ENCODE measurements around the gene RCAN2.

Gene RCAN2

GRCh38 chr6:46208303-46208702, 282.9 kb downstream of the RCAN2 start:
- no peak overlapping the region for H3K4me3 ChIP-seq (ENCODE audit: control insufficient read depth, low read depth, low read length)
- DNase-seq (ENCODE audit: low read depth): no peak
- no peak for TF ChIP-seq CTCF (conservative IDR thresholded peaks at IDR 0.05; ENCODE audit: control insufficient read depth, insufficient read depth, low read depth, low read length)

GRCh38 chr6:46207174-46207573, 284.1 kb downstream of the RCAN2 start:
- DNase-seq (ENCODE audit: low read depth): no peak
- no peak overlapping the region for H3K4me3 ChIP-seq (ENCODE audit: control insufficient read depth, low read depth, low read length)
- TF ChIP-seq CTCF (conservative IDR thresholded peaks at IDR 0.05; ENCODE audit: control insufficient read depth, insufficient read depth, low read depth, low read length): no peak

GRCh38 chr6:46204880-46205650, 286.2 kb downstream of the RCAN2 start:
- no peak for DNase-seq (ENCODE audit: low read depth)
- TF ChIP-seq CTCF (conservative IDR thresholded peaks at IDR 0.05; ENCODE audit: control insufficient read depth, insufficient read depth, low read depth, low read length): no peak
- H3K4me3 ChIP-seq (ENCODE audit: control insufficient read depth, low read depth, low read length): no peak overlapping the region

- DNase-seq (ENCODE audit: low read depth): peak; percentile 36
- no peak overlapping the region for H3K4me3 ChIP-seq (ENCODE audit: control insufficient read depth, low read depth, low read length)
- TF ChIP-seq CTCF (conservative IDR thresholded peaks at IDR 0.05; ENCODE audit: control insufficient read depth, insufficient read depth, low read depth, low read length): no peak
These were observed 287.7 kb downstream of the RCAN2 start for GRCh38 chr6:46203391-46204177.

- DNase-seq (ENCODE audit: low read depth): peak; percentile 52
- H3K4me3 ChIP-seq (ENCODE audit: control insufficient read depth, low read depth, low read length): no peak overlapping the region
- no peak for TF ChIP-seq CTCF (conservative IDR thresholded peaks at IDR 0.05; ENCODE audit: control insufficient read depth, insufficient read depth, low read depth, low read length)
These were observed 289.5 kb downstream of the RCAN2 start for GRCh38 chr6:46201702-46202101.

- peak; percentile 95 for DNase-seq (ENCODE audit: low read depth)
- H3K4me3 ChIP-seq (ENCODE audit: control insufficient read depth, low read depth, low read length): no peak overlapping the region
- TF ChIP-seq CTCF (conservative IDR thresholded peaks at IDR 0.05; ENCODE audit: control insufficient read depth, insufficient read depth, low read depth, low read length): no peak
These were observed 291.9 kb downstream of the RCAN2 start for GRCh38 chr6:46199387-46199786.
